GM18499 (cell line): ENCODE measurements around the gene ATP5IF1.
A peak's percentile ranks its signal among the peaks of the same experiment; 100 is the strongest.

Experiments
- ATAC-seq: cut with Tn5 transposase; IDR thresholded peaks from one replicate; pipeline ENCODE4 v1.9.1; 2021; ENCODE audit warnings: moderate number of reproducible peaks; ENCODE audit not compliant: insufficient read depth, unreplicated experiment

Gene ATP5IF1

DNA sequence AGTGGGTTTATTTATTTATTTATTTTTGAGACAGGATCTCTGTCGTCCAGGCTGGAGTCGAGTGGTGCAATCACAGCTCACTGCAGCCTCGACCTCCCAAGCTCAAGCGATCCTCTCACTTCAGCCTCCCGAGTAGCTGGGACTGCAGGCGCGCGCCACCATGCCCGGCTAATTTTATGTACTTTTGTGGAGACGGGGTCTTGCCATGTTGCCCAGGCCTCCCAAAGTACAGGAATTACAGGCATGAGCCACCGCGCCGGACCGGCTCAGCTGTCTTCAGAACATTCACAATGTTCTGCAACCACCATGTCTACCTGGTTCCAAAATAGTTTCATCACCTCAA, 2.7 kb upstream of the ATP5IF1 start:
- ATAC-seq, result no peak

DNA sequence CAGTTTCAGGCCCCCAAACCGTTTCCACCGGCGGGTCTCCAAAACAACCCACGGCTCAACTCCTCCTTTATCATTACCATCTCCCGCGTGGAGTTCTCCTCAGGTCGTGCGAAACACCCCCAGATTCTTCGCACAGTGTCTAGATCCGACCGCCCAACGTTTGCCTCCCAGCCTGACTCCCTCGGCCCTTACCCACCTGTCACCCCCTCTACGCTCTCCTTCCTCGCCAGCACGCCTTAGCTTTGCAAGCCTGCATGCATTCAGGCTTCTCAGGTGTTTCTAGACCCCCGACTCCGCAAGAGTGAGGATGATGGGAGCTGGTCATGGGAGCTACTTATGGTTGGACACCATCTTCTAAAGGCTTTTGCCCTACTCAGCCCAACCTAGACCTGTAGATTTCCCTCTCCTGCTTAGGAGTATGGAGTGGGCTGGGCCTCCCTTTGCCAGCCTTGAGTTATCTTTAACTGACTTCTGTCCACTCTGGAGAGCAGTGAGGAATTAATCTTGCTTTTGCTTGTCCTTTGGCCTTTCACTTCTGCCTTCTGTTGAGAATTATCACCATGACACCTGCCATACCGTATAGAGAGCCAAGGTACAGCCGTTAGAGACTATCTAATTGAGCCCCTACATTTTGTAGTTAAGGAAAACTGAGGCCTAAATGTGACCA, 865 bp downstream of the ATP5IF1 start:
- no peak for ATAC-seq

DNA sequence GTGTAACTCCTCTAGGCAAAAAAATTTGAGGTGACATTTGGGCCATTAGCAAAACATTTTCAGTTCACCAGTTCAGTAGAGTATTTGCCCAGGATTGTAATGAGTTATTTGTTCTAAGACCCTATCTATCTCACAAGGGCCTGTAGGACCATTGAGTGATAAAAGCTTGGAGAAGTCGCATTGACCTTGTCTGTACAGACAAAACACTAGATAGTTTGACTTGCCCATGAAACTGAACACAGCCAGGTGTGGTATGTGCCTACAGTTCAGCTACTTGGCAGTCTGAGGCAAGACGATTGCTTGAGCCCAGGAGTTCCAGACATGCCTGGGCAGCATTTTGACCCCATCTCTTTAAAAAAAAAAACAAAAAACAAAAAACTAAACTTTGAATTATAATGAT, 3.1 kb downstream of the ATP5IF1 start:
- no peak for ATAC-seq

- ATAC-seq, result no peak
Measured at GRCh38 chr1:28240024-28240423, 4.1 kb downstream of the ATP5IF1 start.

GRCh38 chr1:28241638-28242241, 5.8 kb downstream of the ATP5IF1 start:
- no peak for ATAC-seq

- ATAC-seq, result no peak
Measured at GRCh38 chr1:28243685-28244311, 7.9 kb downstream of the ATP5IF1 start.

- no peak for ATAC-seq
Measured at GRCh38 chr1:28244549-28245251, 8.8 kb downstream of the ATP5IF1 start.

- ATAC-seq, result no peak
Measured at GRCh38 chr1:28246427-28246832, 10.5 kb downstream of the ATP5IF1 start.

DNA sequence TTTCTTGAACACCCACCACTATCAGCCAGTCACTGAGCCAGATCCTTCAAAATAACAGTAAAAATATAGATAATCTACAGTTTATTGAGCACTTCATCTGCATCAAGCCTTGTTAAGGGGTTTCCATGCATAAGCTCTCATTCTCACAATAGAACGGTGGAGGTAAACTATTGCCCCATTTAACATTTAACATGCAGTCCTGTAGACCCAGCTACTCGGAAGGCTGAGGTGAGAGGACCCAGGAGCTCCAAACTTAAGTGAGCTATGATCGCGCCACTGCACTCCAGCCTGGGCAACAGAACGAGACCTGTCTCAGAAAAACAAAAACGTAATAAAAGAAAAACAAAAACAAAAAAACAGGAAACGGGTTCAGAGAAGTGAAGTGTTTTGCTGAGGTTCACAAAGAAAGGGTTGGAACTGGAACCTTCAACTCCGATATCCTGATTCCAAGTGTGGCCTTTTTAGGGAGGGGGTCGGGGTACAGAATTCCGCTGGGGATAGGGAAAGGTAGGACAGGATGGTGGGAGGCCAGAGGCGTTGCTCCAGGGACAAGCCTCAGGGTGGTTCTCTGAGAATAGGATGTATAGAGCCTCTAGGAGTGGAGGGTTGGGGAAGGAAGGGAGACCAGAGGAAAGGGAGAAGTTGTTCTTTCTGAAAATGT, 11.8 kb downstream of the ATP5IF1 start:
- no peak for ATAC-seq

DNA sequence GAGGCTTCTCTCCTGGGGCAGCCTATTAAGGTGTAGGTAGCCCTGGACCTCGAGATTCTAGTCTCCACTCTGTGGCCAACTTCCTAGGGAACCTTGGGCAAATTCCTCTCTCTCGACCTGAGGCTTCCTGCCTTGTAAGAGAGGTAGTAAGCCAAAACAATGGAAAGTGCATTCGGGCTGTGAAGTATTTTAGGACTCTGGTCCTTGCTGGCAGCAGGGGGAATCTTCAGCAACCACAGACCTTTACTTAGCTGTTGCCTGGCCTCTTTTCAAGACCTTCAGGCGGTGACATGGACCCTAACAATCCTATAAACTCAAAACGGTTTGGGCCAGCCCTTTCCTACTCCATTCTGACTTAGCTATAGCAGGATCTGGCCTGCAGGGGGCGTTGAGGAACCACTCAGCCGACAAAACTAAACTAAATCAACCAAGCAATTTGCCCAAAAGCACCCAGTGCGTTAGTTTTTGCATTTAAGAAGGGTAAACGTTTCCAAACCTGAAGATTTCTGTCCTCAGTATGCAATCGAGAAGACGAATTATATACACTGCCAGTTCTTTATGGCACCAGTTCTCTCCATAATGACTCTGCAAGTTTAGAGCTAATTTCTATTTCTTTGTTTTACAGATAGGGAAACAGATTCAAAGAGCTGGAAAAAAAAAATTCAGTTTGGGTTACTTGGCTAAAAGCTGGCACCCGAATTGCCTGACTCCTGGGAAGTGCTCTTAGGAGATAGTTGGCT, 12.5 kb downstream of the ATP5IF1 start:
- ATAC-seq, result no peak

GRCh38 chr1:28249013-28249865, 13.3 kb downstream of the ATP5IF1 start:
- no peak for ATAC-seq

DNA sequence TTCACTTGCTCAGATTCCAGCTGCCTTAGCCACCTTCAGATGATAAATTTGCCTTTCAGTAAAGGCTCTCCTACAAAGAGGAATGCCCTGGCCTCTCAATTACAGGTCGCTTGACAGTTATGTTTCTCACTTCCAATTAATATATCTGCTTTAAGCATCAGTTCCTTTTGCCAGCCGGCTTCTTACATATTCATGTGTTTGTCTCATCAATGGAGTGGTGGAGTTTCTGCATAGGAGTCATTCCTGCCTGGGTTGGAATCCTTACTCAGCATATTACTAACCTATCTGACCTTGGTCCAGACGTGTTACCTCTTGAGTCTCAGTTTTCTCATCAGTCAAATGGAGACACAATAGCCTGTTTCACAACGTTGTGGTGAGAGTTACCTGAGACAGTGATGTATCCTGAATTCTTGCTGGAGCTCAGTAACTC, 14.0 kb downstream of the ATP5IF1 start:
- ATAC-seq, result no peak

DNA sequence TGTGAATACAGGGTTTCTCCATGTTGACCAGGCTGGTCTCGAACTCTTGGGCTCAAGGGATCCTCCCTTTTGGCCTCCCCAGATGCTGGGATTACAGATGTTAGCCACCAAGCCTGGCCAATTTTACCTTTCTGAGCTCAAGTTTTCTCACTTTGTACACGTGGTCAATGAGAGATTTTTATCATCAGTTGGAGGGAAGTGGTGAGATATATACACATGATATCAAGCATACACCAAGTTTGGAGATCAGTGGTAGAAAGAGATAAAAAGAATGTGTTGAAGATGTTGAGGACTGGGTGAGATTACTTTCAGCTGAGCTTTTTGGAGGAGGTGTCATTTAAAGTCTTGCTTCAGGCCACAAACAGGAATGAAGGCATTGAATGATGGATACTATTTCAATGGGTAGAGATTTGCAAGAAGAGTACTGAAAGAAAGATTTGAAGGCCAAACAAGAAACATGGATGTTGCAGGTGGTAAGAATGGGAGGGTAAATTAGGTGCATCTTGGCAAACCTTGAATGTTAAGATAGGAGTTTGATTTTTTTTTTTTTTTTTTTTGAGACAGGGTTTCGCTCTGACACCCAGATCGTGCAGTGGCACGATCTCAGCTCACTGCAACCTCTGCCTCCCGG, 20.4 kb downstream of the ATP5IF1 start:
- ATAC-seq, result no peak

DNA sequence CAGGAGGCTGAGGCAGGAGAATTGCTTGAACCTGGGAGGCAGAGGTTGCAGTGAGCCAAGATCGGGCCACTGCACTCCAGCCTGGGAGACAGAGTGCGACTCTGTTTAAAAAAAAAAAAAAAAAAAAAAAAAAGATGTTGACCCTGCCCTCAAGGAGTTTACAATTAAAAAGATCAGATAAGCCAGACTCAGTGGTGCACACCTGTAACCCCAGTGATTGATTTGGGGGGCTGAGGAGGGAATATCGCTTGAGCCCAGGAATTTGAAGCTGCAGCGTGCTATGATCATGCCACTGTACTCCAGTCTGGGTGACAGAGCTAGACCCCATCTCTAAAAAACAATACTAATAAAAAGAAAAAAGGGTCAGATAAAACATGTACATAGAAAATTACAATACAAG, 21.8 kb downstream of the ATP5IF1 start:
- no peak for ATAC-seq

DNA sequence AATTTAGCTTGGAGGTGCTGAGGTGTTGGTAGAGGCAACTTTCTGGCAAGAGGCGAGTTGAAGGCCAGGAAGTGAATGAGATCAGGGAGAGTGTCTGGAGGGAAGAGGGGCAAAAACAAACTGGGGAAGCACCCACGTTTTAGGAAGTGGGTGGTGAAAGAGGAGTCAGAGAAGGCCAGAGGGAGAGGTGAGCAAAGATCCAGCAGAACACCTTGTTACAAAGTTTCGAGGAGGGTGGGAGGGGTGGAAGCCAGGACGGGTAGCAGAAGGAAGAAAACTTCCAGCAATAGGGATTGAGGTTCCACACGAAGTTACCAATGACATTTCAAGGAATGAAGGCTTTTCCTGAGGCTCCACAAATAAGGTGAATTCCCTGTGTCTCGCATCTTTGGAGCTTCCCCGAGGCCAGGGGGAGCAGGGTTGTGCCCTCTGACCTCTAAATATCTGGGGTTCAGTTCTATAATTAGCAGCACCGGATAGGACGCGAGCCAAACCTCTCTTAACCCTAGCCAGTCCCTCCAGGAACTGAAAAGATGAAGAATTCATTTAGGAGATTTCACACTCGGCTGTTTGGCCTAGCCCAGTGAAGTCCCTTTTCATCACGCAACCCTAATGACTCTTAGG, 22.8 kb downstream of the ATP5IF1 start:
- no peak for ATAC-seq

DNA sequence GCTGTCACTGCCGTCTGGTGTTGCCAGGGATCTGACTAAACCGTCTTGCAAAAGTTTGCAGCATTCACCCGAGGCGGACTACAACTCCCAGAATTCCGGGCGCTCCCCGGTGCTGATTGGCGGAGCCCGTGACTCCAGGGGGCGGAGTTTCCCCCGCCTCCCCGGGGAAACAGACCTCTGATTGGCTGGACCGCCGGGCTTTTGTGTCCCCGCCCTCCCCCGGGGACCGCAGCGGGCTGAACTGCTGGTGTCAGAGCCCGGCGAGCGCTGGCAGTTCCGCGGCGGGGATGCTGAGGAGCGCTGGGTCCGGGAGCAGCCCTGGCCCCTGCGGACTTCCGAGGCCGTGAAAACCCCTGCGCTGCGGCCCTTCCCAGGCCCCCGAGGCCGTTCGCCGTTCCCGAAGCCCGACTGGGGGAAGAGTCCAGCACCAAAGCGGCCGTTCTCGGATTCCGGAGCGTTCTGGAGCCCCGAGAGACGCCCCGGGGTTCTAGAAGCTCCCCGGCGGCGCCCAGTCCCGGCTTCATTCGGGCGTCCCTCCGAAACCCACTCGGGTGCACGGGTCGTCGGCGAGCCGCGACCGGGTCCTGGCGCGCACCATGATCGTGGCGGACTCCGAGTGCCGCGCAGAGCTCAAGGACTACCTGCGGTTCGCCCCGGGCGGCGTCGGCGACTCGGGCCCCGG, 23.5 kb downstream of the ATP5IF1 start, which contains the start of gene SESN2:
Gene SESN2, plus strand, starts transcription at position 267 of the 682 bp plus-strand sequence. Its CDS starts 330 bp downstream, at position 597.
- peak; percentile 68 for ATAC-seq

DNA sequence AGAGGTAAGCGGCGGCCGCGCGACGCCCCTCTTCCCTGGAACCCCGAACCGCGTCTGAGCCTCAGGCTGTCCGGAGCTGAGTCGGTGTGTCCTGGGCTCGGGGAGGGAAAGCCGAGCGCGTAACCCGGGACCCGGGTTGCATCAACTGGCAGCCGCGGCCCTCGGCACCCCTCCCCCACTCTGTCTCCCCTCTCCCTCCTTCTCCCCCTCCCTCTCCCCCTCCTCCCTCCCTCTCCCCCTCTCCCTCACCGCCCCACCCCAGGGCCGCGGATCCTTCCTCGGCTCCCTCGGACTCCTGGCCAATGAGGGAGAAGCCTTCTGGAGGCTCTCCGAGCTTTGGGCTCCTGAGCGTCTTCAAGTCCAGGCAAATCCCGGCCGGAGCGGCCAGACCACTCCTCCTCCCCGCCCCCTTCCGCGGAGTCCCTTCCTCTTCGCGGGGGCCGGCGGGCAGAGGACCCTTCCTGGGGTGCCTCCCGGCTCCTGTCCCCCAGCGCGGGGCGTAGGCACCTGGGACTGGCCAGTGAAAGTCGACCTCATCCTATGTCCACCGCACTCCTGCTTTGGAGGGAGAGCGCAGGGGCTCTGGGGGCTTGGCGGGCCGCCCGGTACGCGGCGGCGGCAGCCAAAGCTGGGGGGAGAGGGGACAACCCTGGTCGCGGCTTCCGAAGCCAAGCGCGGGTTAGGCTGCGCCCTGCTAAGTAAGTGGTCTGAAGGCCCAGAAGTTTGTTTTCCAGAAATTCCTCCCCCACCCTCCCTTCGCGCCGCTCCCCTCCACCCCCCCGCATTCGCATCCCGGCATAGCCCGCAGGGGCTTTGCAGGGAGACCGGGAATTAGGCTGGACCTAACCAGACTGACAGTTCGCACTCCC, 24.2 kb downstream of the ATP5IF1 start:
- no peak for ATAC-seq
